Testis (tissue), 3 donors: ENCODE data around the gene NUP155. TPM values are rescaled to one million over a fixed set of nuclear protein-coding genes. Genes with fewer than 3 reads are reported as not detected.

Source experiments
- DNase-seq: peaks from one replicate; pipeline ENCODE4 v3.0.0-alpha.2; 2019
- H3K27ac ChIP-seq, 2 donors: fragments of 200-600 bp; sonication (generic); one replicate each; pipeline ENCODE4 v1.5.1; 2019
- H3K27me3 ChIP-seq: fragments of 200-600 bp; sonication (generic); one replicate; pipeline ENCODE4 v1.5.1; 2019
- H3K36me3 ChIP-seq: fragments of 200-600 bp; sonication (generic); one replicate; pipeline ENCODE4 v1.5.1; 2017; ENCODE audit warnings: low read depth; ENCODE audit errors: missing control alignments
- H3K4me1 ChIP-seq: fragments of 200-600 bp; sonication (generic); one replicate; pipeline ENCODE4 v1.5.1; 2019
- H3K4me3 ChIP-seq, 2 donors: fragments of 200-600 bp; sonication (generic); one replicate each; pipeline ENCODE4 v1.5.1; 2017 to 2019
- H3K9me3 ChIP-seq: fragments of 200-600 bp; sonication (generic); one replicate; pipeline ENCODE4 v1.5.1; 2017
- CTCF ChIP-seq, 3 experiments: fragments of 450-650 bp in 2 of 3; fragments of 200-600 bp in 1 of 3; sonication (generic) in 1 of 3; IDR thresholded peaks; one replicate each; pipeline ENCODE4 v1.5.1; 2016 to 2019; ENCODE audit warnings: antibody characterized with exemption in 3 of 3, mild to moderate bottlenecking in 2 of 3, moderate library complexity in 1 of 3
- POLR2A ChIP-seq: fragments of 450-650 bp; IDR thresholded peaks from one replicate; pipeline ENCODE4 v1.6.1; 2017; ENCODE audit warnings: antibody characterized with exemption, mild to moderate bottlenecking, moderate library complexity
- WGBS, 2 donors: methylation state at CpG; one replicate each; pipeline ENCODE4 v1.1.5; 2018; 5-methylcytosine and 5-hydroxymethylcytosine counted together
- intact Hi-C: fragments of 100-400 bp; cut with DNase I; formaldehyde crosslinking; loops from one replicate; pipeline ENCODE4 v1.15.1; 2023; ENCODE audit warnings: low total_unique reads
- polyA plus RNA-seq: library from polyadenylated mRNA; stranded (reverse); fragments of 350-450 nt; fragmentation: Illumina TruSeq; extraction: RNeasy Lipid Tissue Mini Kit (QIAGEN cat#74804); gene quantifications from one replicate; pipeline ENCODE4 v1.2.3, GENCODE V29; 2014; ENCODE audit warnings: low read depth, low replicate concordance; ENCODE audit not compliant: insufficient read depth
- small RNA-seq, 2 donors: library from RNA; depleted of rRNA; stranded (forward); fragments of <200 nt; gene quantifications; one replicate each; pipeline ENCODE3, GENCODE V24; 2016
- total RNA-seq, 2 donors: library from RNA; depleted of rRNA; stranded (reverse); fragments of >200 nt; gene quantifications; one replicate each; pipeline ENCODE4 v1.2.3, GENCODE V29; 2016

The NUP155 gene
- total and polyA plus RNA-seq, 3 donors from 2014 or later = 67.6 to 213 (median 104) TPM

- H3K4me1 ChIP-seq = peaks cover 10% of the 10 kb centered on the region
- 4 to 6% methylated on average over 15 to 19 of the region's 19 CpGs for WGBS, 2 donors
- peak overlapping the region; percentile 87 to 92 for H3K27ac ChIP-seq
- intact Hi-C loops = no loop called here
- TF ChIP-seq CTCF (IDR thresholded peaks at IDR 0.05) = no peak
- TF ChIP-seq POLR2A = no peak
- peak overlapping the region; percentile 85 for H3K4me3 ChIP-seq
- DNase-seq = no peak
- H3K36me3 ChIP-seq = no peaks in the 10 kb centered on the region
- no peaks in the 10 kb centered on the region for H3K27me3 ChIP-seq
- H3K9me3 ChIP-seq = no peaks in the 10 kb centered on the region
These were observed 122.4 kb downstream of the NUP155 start for GRCh38 chr5:37248421-37248969.

GRCh38 chr5:37247496-37247895 is 123.4 kb downstream of the NUP155 start:
- DNase-seq = no peak
- WGBS, 2 donors = 72 to 76% methylated on average over 4 of the region's 4 CpGs
- Histone ChIP-seq H3K27me3 (no peaks in the 10 kb centered on the region), H3K27ac (no peak overlapping the region), H3K9me3 (no peaks in the 10 kb centered on the region), H3K4me3 (no peak overlapping the region), H3K36me3 (no peaks in the 10 kb centered on the region), H3K4me1 (peaks cover 10% of the 10 kb centered on the region)
- no peak for TF ChIP-seq POLR2A
- TF ChIP-seq CTCF (IDR thresholded peaks at IDR 0.05) = no peak
- intact Hi-C loops = no loop called here

GRCh38 chr5:37247036-37247435 is 123.9 kb downstream of the NUP155 start:
- intact Hi-C loops = no loop called here
- Histone ChIP-seq H3K4me1 (peaks cover 10% of the 10 kb centered on the region), H3K4me3 (no peak overlapping the region), H3K9me3 (no peaks in the 10 kb centered on the region), H3K27me3 (no peaks in the 10 kb centered on the region), H3K36me3 (no peaks in the 10 kb centered on the region), H3K27ac (no peak overlapping the region)
- TF ChIP-seq CTCF (IDR thresholded peaks at IDR 0.05) = no peak
- no peak for TF ChIP-seq POLR2A
- no peak for DNase-seq
- WGBS, 2 donors = 56 to 76% methylated on average over 1 of the region's 1 CpG

Small RNAs within 50 kb of the gene (small RNA-seq; reads per million reads assigned to genes)
- 0 reads per million in 2 donors for gene RNU7-75P

Other genes starting within 250 kb of the NUP155 start
- gene CPLANE1, start 121.7 kb downstream of the NUP155 start, total RNA-seq = 10 to 100 TPM; 36.9 to 39.5 TPM
- 14.8 TPM for gene CPLANE1, start 121.7 kb downstream of the NUP155 start, polyA plus RNA-seq
- 10 to 100 TPM; 25.3 to 27.6 TPM for gene WDR70, start 8.2 kb upstream of the NUP155 start, total RNA-seq
- 25.5 TPM for gene WDR70, start 8.2 kb upstream of the NUP155 start, polyA plus RNA-seq